ENCODE measurements around the gene ZDHHC9. TPM values are rescaled to one million over a fixed set of nuclear protein-coding genes. Genes with fewer than 3 reads are reported as not detected.

Gene ZDHHC9
- total RNA-seq, 1 donor from 2014 or later: 43.0 TPM

DNA sequence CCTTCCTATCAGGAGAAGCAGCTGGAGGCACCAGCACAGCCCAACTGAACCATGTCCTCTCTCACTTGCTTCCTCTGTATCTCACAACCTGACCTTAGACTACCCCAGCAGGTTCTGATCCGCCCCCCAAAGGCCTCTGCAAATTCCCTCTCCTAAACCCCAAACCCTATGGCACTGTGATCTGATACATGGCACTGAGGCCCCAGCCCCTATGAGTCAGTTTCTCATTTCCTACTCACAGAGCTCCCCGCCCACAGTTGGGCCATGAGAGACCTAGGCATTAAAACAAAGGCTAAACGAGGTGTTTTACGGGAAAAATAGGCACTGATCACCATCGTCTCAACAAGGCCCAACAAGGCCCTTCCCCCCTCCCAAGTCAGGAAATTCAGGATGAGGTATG lies 44.8 kb downstream of the ZDHHC9 start:
- H3K27ac ChIP-seq: no peak overlapping the region

DNA sequence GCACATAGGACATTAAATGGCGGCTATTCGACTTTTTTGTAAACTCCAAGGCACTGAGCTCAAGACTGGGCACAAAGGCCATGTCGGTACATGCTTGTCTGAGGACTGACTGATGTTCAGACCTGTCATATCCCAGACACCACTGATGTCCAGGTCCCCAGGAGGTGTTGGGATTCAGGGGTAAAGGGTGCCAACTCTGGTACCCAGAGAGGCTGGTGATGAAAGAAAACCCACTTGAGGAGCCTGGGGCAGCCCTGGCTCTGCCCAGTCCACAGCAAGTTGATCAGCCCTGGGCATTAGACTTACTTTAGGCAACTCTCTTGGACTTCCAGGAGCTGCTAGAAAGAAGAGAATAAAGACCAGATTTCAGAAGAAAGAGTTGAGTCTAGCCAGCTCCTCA lies 45.2 kb downstream of the ZDHHC9 start:
- Histone ChIP-seq H3K36me3 (no peaks in the 10 kb centered on the region), H3K27ac (no peak overlapping the region), H3K27me3 (no peaks in the 10 kb centered on the region), H3K9me3 (no peaks in the 10 kb centered on the region), H3K4me1 (no peaks in the 10 kb centered on the region), H3K4me3 (no peak overlapping the region)
- intact Hi-C loops (cut with DNase I): no loop called here
- TF ChIP-seq, protein P1, sequence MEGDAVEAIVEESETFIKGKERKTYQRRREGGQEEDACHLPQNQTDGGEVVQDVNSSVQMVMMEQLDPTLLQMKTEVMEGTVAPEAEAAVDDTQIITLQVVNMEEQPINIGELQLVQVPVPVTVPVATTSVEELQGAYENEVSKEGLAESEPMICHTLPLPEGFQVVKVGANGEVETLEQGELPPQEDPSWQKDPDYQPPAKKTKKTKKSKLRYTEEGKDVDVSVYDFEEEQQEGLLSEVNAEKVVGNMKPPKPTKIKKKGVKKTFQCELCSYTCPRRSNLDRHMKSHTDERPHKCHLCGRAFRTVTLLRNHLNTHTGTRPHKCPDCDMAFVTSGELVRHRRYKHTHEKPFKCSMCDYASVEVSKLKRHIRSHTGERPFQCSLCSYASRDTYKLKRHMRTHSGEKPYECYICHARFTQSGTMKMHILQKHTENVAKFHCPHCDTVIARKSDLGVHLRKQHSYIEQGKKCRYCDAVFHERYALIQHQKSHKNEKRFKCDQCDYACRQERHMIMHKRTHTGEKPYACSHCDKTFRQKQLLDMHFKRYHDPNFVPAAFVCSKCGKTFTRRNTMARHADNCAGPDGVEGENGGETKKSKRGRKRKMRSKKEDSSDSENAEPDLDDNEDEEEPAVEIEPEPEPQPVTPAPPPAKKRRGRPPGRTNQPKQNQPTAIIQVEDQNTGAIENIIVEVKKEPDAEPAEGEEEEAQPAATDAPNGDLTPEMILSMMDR (IDR thresholded peaks at IDR 0.05): no peak
- no peak for DNase-seq (ENCODE audit: low spot score in 2 of 2)

More for the DNA sequence above, 44.8 kb downstream of the ZDHHC9 start:
- Histone ChIP-seq H3K36me3 (no peaks in the 10 kb centered on the region), H3K27me3 (no peaks in the 10 kb centered on the region), H3K9me3 (no peaks in the 10 kb centered on the region), H3K4me3 (no peak overlapping the region), H3K4me1 (no peaks in the 10 kb centered on the region)
- no peak for DNase-seq (ENCODE audit: low spot score in 2 of 2)
- intact Hi-C loops (cut with DNase I): no loop called here
- TF ChIP-seq, protein P1 (IDR thresholded peaks at IDR 0.05): no peak

DNA sequence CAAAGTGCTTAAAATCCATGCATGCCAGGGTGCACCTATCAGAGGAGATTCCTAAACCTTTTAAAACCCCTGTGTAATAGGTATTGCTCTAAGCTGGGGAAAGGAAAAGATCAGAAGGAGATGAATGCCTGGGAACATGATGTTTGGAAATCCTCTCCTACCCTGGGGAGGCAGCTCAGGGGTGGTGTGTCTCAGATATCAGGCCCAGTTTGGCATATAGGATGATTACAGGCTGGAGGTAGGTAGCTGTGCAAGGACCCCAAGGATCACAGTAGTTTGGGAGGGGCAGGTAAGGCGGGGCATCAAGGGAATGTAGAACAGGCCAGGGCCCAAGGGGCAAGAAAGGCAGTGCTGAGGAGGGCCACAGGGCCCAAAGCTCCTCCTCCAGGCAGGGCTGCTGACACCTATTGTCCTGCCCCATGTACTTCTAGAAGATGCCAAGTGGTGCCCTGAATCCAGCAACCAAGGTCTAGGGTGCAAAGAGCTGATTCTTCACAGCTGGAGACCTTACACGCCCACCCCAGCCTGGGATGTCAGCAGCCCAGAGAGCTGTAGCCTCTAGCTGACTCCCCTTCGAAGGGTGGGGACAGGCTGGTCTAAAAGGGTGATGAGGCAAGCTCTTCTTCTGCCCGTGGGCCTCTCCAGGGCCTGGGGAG lies 46.3 kb downstream of the ZDHHC9 start:
- no peaks in the 10 kb centered on the region for H3K27me3 ChIP-seq
- intact Hi-C loops (cut with DNase I): no loop called here
- H3K4me1 ChIP-seq: no peaks in the 10 kb centered on the region
- H3K36me3 ChIP-seq: no peaks in the 10 kb centered on the region
- DNase-seq (ENCODE audit: low spot score in 2 of 2): peak in 1 of 2 donors; percentile 7
- H3K27ac ChIP-seq: no peak overlapping the region
- TF ChIP-seq, protein P1 (IDR thresholded peaks at IDR 0.05): no peak
- no peaks in the 10 kb centered on the region for H3K9me3 ChIP-seq
- H3K4me3 ChIP-seq: no peak overlapping the region

GRCh38 chrX:129795584-129795983 lies 48.1 kb downstream of the ZDHHC9 start:
- H3K9me3 ChIP-seq: no peaks in the 10 kb centered on the region
- TF ChIP-seq, protein P1 (IDR thresholded peaks at IDR 0.05): no peak
- intact Hi-C loops (cut with DNase I): no loop called here
- no peaks in the 10 kb centered on the region for H3K4me1 ChIP-seq
- H3K27me3 ChIP-seq: no peaks in the 10 kb centered on the region
- no peaks in the 10 kb centered on the region for H3K36me3 ChIP-seq
- no peak overlapping the region for H3K27ac ChIP-seq
- no peak overlapping the region for H3K4me3 ChIP-seq
- DNase-seq (ENCODE audit: low spot score in 2 of 2): peak in 1 of 2 donors; percentile 15

GRCh38 chrX:129793604-129794191 lies 50.0 kb downstream of the ZDHHC9 start:
- Histone ChIP-seq H3K9me3 (no peaks in the 10 kb centered on the region), H3K4me1 (no peaks in the 10 kb centered on the region), H3K4me3 (no peak overlapping the region), H3K36me3 (no peaks in the 10 kb centered on the region), H3K27me3 (no peaks in the 10 kb centered on the region), H3K27ac (no peak overlapping the region)
- DNase-seq (ENCODE audit: low spot score in 2 of 2): peak in 1 of 2 donors; percentile 47
- TF ChIP-seq, protein P1 (IDR thresholded peaks at IDR 0.05): no peak
- intact Hi-C loops (cut with DNase I): no loop called here
